Measurements from ENCODE around the gene RHBDF2. TPM values are rescaled to one million over a fixed set of nuclear protein-coding genes. Genes with fewer than 3 reads are reported as not detected.
"Not testable (repeated sequence)": the region's sequence is repeated elsewhere in the genome, so short reads cannot be mapped to it uniquely, and the experiment has no call there.

Gene RHBDF2
- total and polyA plus RNA-seq, 2 donors (not counting 3 experiments of a cell fraction or from before 2014, with no cell fraction given), result 25.5 to 38.5 TPM

- no TSS peak for BruUV-seq (replicated peaks)
- FAIRE-seq, result no peak
- H4K20me1 ChIP-seq (replicated peaks; ENCODE audit: control insufficient read depth, extremely low read depth, insufficient read depth, low read length), result no peaks in the 10 kb centered on the region
- no peak for TF ChIP-seq CTCF (IDR thresholded peaks at IDR 0.05; ENCODE audit: extremely low read depth in 1 of 2, insufficient read depth in 1 of 2, low read depth in 1 of 2, low read length in 2 of 2)
- no peak for TF ChIP-seq POLR2AphosphoS5 (IDR thresholded peaks at IDR 0.05; ENCODE audit: insufficient read depth, low read depth, low read length)
- TF ChIP-seq MAX (IDR thresholded peaks at IDR 0.05; ENCODE audit: insufficient read depth, insufficient read length), result no peak
- no peak for TF ChIP-seq GATA2 (IDR thresholded peaks at IDR 0.05; ENCODE audit: insufficient read depth, insufficient read length, low read depth, low read length)
- TF ChIP-seq FOS (IDR thresholded peaks at IDR 0.05; ENCODE audit: borderline replicate concordance, insufficient read depth, low read length), result no peak
- TF ChIP-seq MYC (IDR thresholded peaks at IDR 0.05; ENCODE audit: low read depth, low read length), result no peak
- no peak for TF ChIP-seq POLR2A (IDR thresholded peaks at IDR 0.05; ENCODE audit: low read depth, low read length)
- no peak for TF ChIP-seq JUN (IDR thresholded peaks at IDR 0.05; ENCODE audit: borderline replicate concordance, insufficient read depth, insufficient read length, low read depth)
- TF ChIP-seq EZH2 (IDR thresholded peaks at IDR 0.05; ENCODE audit: borderline replicate concordance, low read depth, low read length, severe bottlenecking), result no peak
- H3K27me3 ChIP-seq (ENCODE audit: control insufficient read depth in 2 of 2, insufficient read depth in 2 of 2, low read length in 2 of 2), result peaks cover 17 to 19% of the 10 kb centered on the region in 2 experiments
- no peak overlapping the region for H3K27ac ChIP-seq (ENCODE audit: insufficient read depth, low read depth, low read length)
- H3K9ac ChIP-seq (replicated peaks; ENCODE audit: extremely low read depth, insufficient read depth, low read length), result no peak overlapping the region
- intact Hi-C loops (cut with micrococcal nuclease), result no loop called here
- H3K9me1 ChIP-seq (replicated peaks; ENCODE audit: control insufficient read depth, extremely low read depth, insufficient read depth, low read length), result no peaks in the 10 kb centered on the region
- H3K79me2 ChIP-seq (ENCODE audit: control insufficient read depth, insufficient read depth, low read length), result no peaks in the 10 kb centered on the region
- no peaks in the 10 kb centered on the region for H3K36me3 ChIP-seq (ENCODE audit: control insufficient read depth in 2 of 2, extremely low read depth in 1 of 2, insufficient read depth in 2 of 2, low read length in 2 of 2)
- H2AFZ ChIP-seq (ENCODE audit: low read depth, low read length), result no peak overlapping the region
- CTCF ChIA-PET, result interaction anchor here (1.3 to 2.6 kb wide), 4 partner anchors 11 to 89 kb away, joined by 5 to 17 read pairs (median 9); no protein-coding TSS in a partner anchor
- DNase-seq (ENCODE audit: low read depth, low spot score), result no peak
- H3K4me1 ChIP-seq (ENCODE audit: control insufficient read depth, extremely low read depth, insufficient read depth, low read length), result peaks cover 2% of the 10 kb centered on the region
- H3K4me3 ChIP-seq (replicated peaks in 1 of 3; ENCODE audit: insufficient read depth in 1 of 3, low read depth in 1 of 3, low read length in 3 of 3), result no peak overlapping the region
- no peak overlapping the region for H3K4me2 ChIP-seq (ENCODE audit: insufficient read depth, low read length)
- dilution Hi-C loops (cut with MboI; ENCODE audit: extremely low pct_ligation_motif_present, low sequenced_read_pairs), result no loop called here
- no peaks in the 10 kb centered on the region for H3K9me3 ChIP-seq (replicated peaks; ENCODE audit: control insufficient read depth, insufficient read depth, low read length)
- POLR2A ChIA-PET, result no interaction called here
Observed at GRCh38 chr17:76534831-76535732, 33.9 kb upstream of the RHBDF2 start.

- H3K4me2 ChIP-seq (ENCODE audit: insufficient read depth, low read length); H3K4me3 ChIP-seq (replicated peaks in 1 of 3; ENCODE audit: insufficient read depth in 1 of 3, low read depth in 1 of 3, low read length in 3 of 3); H3K79me2 ChIP-seq (ENCODE audit: control insufficient read depth, insufficient read depth, low read length); DNase-seq (ENCODE audit: low read depth, low spot score); intact Hi-C loops (cut with micrococcal nuclease); BruUV-seq (replicated peaks); H4K20me1 ChIP-seq (replicated peaks; ENCODE audit: control insufficient read depth, extremely low read depth, insufficient read depth, low read length); H3K9me3 ChIP-seq (replicated peaks; ENCODE audit: control insufficient read depth, insufficient read depth, low read length); H3K9ac ChIP-seq (replicated peaks; ENCODE audit: extremely low read depth, insufficient read depth, low read length); H2AFZ ChIP-seq (ENCODE audit: low read depth, low read length); H3K27ac ChIP-seq (ENCODE audit: insufficient read depth, low read depth, low read length); H3K9me1 ChIP-seq (replicated peaks; ENCODE audit: control insufficient read depth, extremely low read depth, insufficient read depth, low read length); POLR2A ChIA-PET; FAIRE-seq; H3K36me3 ChIP-seq (ENCODE audit: control insufficient read depth in 2 of 2, extremely low read depth in 1 of 2, insufficient read depth in 2 of 2, low read length in 2 of 2); dilution Hi-C loops (cut with MboI; ENCODE audit: extremely low pct_ligation_motif_present, low sequenced_read_pairs): not testable (repeated sequence)
- Histone ChIP-seq H3K27me3 (ENCODE audit: control insufficient read depth in 2 of 2, insufficient read depth in 2 of 2, low read length in 2 of 2) (peaks cover 11 to 19% of the 10 kb centered on the region in 2 experiments), H3K4me1 (ENCODE audit: control insufficient read depth, extremely low read depth, insufficient read depth, low read length) (peaks cover 13% of the 10 kb centered on the region)
- CTCF ChIA-PET, result interaction anchor here (1.0 to 1.2 kb wide), 2 partner anchors 24 kb away, joined by 3 read pairs; no protein-coding TSS in a partner anchor
Observed at GRCh38 chr17:76533640-76534359, 32.6 kb upstream of the RHBDF2 start.
